Measurements from ENCODE around the gene C14orf93.

The C14orf93 gene

GRCh38 chr14:22993517-22993916, 16.4 kb downstream of the C14orf93 start:
- no peak for DNase-seq (ENCODE audit: low spot score)

GRCh38 chr14:22991852-22992251, 18.1 kb downstream of the C14orf93 start:
- DNase-seq (ENCODE audit: low spot score) = no peak

GRCh38 chr14:22987291-22987690, 22.7 kb downstream of the C14orf93 start:
- DNase-seq (ENCODE audit: low spot score) = no peak

- peak; percentile 91 for DNase-seq (ENCODE audit: low spot score)
Measured at GRCh38 chr14:22986508-22987054, 23.4 kb downstream of the C14orf93 start.

GRCh38 chr14:22985894-22986507, 23.9 kb downstream of the C14orf93 start:
- DNase-seq (ENCODE audit: low spot score) = no peak

- no peak for DNase-seq (ENCODE audit: low spot score)
Measured at GRCh38 chr14:22984959-22985658, 24.8 kb downstream of the C14orf93 start.

- DNase-seq (ENCODE audit: low spot score) = peak; percentile 84
Measured at GRCh38 chr14:22982477-22983245, 27.3 kb downstream of the C14orf93 start, which contains the start of gene AJUBA. AJUBA (minus strand) TSS chr14:22982551; CDS start chr14:22982266, 285 bp downstream.

- DNase-seq (ENCODE audit: low spot score) = no peak
Measured at GRCh38 chr14:22981876-22982476, 28.0 kb downstream of the C14orf93 start.

- no peak for DNase-seq (ENCODE audit: low spot score)
Measured at GRCh38 chr14:22981090-22981875, 28.7 kb downstream of the C14orf93 start.

GRCh38 chr14:22980672-22981089, 29.3 kb downstream of the C14orf93 start:
- no peak for DNase-seq (ENCODE audit: low spot score)

- no peak for DNase-seq (ENCODE audit: low spot score)
Measured at GRCh38 chr14:22979748-22980392, 30.1 kb downstream of the C14orf93 start.

GRCh38 chr14:22978981-22979671, 30.8 kb downstream of the C14orf93 start:
- no peak for DNase-seq (ENCODE audit: low spot score)

- no peak for DNase-seq (ENCODE audit: low spot score)
Measured at GRCh38 chr14:22978487-22978837, 31.5 kb downstream of the C14orf93 start.

- DNase-seq (ENCODE audit: low spot score) = no peak
Measured at GRCh38 chr14:22977684-22978486, 32.1 kb downstream of the C14orf93 start.

GRCh38 chr14:22977434-22977683, 32.6 kb downstream of the C14orf93 start:
- DNase-seq (ENCODE audit: low spot score) = no peak

GRCh38 chr14:22976620-22977433, 33.1 kb downstream of the C14orf93 start:
- no peak for DNase-seq (ENCODE audit: low spot score)

GRCh38 chr14:22974530-22975313, 35.2 kb downstream of the C14orf93 start:
- DNase-seq (ENCODE audit: low spot score) = no peak
